ENCODE data around the gene PTPRK.

The PTPRK gene

GRCh38 chr6:127924031-127924430 lies 596.4 kb downstream of the PTPRK start:
- no peak for TF ChIP-seq CTBP1 (IDR thresholded peaks at IDR 0.05; ENCODE audit: borderline replicate concordance)
- no peak for TF ChIP-seq BHLHE40 (IDR thresholded peaks at IDR 0.05; ENCODE audit: borderline replicate concordance)
- TF ChIP-seq TARDBP (IDR thresholded peaks at IDR 0.05), result no peak
- TF ChIP-seq ZNF384 (IDR thresholded peaks at IDR 0.05), result no peak
- TF ChIP-seq FOXM1 (IDR thresholded peaks at IDR 0.05; ENCODE audit: borderline replicate concordance), result no peak
- TF ChIP-seq HDGF (IDR thresholded peaks at IDR 0.05; ENCODE audit: borderline replicate concordance), result no peak
- TF ChIP-seq FOXA1 (IDR thresholded peaks at IDR 0.05), result no peak
- no peak for TF ChIP-seq ARNT (IDR thresholded peaks at IDR 0.05)
- no peak for TF ChIP-seq LEF1 (IDR thresholded peaks at IDR 0.05; ENCODE audit: borderline replicate concordance)
- TF ChIP-seq NFRKB (IDR thresholded peaks at IDR 0.05), result no peak
- TF ChIP-seq, protein P1, sequence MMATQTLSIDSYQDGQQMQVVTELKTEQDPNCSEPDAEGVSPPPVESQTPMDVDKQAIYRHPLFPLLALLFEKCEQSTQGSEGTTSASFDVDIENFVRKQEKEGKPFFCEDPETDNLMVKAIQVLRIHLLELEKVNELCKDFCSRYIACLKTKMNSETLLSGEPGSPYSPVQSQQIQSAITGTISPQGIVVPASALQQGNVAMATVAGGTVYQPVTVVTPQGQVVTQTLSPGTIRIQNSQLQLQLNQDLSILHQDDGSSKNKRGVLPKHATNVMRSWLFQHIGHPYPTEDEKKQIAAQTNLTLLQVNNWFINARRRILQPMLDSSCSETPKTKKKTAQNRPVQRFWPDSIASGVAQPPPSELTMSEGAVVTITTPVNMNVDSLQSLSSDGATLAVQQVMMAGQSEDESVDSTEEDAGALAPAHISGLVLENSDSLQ (IDR thresholded peaks at IDR 0.05), result no peak
- no peak for TF ChIP-seq SUZ12 (IDR thresholded peaks at IDR 0.05)
- TF ChIP-seq SP1 (IDR thresholded peaks at IDR 0.05), result no peak
- TF ChIP-seq ELF4 (IDR thresholded peaks at IDR 0.05), result no peak
- TF ChIP-seq L3MBTL2 (conservative IDR thresholded peaks at IDR 0.05), result no peak
- TF ChIP-seq FOXK2 (IDR thresholded peaks at IDR 0.05), result no peak
- POLR2A ChIA-PET, result no interaction called here
- CTCF ChIA-PET, result no interaction called here
- DNase-seq (ENCODE audit: extremely low spot score), result no peak

- DNase-seq (ENCODE audit: extremely low spot score), result no peak
- CTCF ChIA-PET, result no interaction called here
- POLR2A ChIA-PET, result no interaction called here
These were observed 597.3 kb downstream of the PTPRK start for GRCh38 chr6:127923135-127923534.

GRCh38 chr6:127921982-127922381 lies 598.4 kb downstream of the PTPRK start:
- CTCF ChIA-PET, result no interaction called here
- TF ChIP-seq SUZ12 (IDR thresholded peaks at IDR 0.05) (no peak), HDGF (IDR thresholded peaks at IDR 0.05; ENCODE audit: borderline replicate concordance) (no peak), CTBP1 (IDR thresholded peaks at IDR 0.05; ENCODE audit: borderline replicate concordance) (no peak), TARDBP (IDR thresholded peaks at IDR 0.05) (no peak), FOXK2 (IDR thresholded peaks at IDR 0.05) (no peak), ELF4 (IDR thresholded peaks at IDR 0.05) (no peak), NFRKB (IDR thresholded peaks at IDR 0.05) (no peak), BHLHE40 (IDR thresholded peaks at IDR 0.05; ENCODE audit: borderline replicate concordance) (no peak), FOXM1 (IDR thresholded peaks at IDR 0.05; ENCODE audit: borderline replicate concordance) (no peak), ZNF384 (IDR thresholded peaks at IDR 0.05) (no peak), FOXA1 (IDR thresholded peaks at IDR 0.05) (no peak), ARNT (IDR thresholded peaks at IDR 0.05) (no peak), L3MBTL2 (conservative IDR thresholded peaks at IDR 0.05) (no peak)
- POLR2A ChIA-PET, result no interaction called here
- DNase-seq (ENCODE audit: extremely low spot score), result no peak

More at GRCh38 chr6:127923135-127923534, 597.3 kb downstream of the PTPRK start:
- TF ChIP-seq, protein P1 (IDR thresholded peaks at IDR 0.05), result no peak
- no peak for TF ChIP-seq NFRKB (IDR thresholded peaks at IDR 0.05)
- TF ChIP-seq ARNT (IDR thresholded peaks at IDR 0.05), result no peak
- no peak for TF ChIP-seq ELF4 (IDR thresholded peaks at IDR 0.05)
- no peak for TF ChIP-seq CTBP1 (IDR thresholded peaks at IDR 0.05; ENCODE audit: borderline replicate concordance)
- no peak for TF ChIP-seq FOXA1 (IDR thresholded peaks at IDR 0.05)
- TF ChIP-seq BHLHE40 (IDR thresholded peaks at IDR 0.05; ENCODE audit: borderline replicate concordance), result no peak
- TF ChIP-seq HDGF (IDR thresholded peaks at IDR 0.05; ENCODE audit: borderline replicate concordance), result no peak
- no peak for TF ChIP-seq FOXK2 (IDR thresholded peaks at IDR 0.05)
- no peak for TF ChIP-seq FOXM1 (IDR thresholded peaks at IDR 0.05; ENCODE audit: borderline replicate concordance)
- no peak for TF ChIP-seq LEF1 (IDR thresholded peaks at IDR 0.05; ENCODE audit: borderline replicate concordance)
- no peak for TF ChIP-seq SP1 (IDR thresholded peaks at IDR 0.05)
- no peak for TF ChIP-seq L3MBTL2 (conservative IDR thresholded peaks at IDR 0.05)
- no peak for TF ChIP-seq TARDBP (IDR thresholded peaks at IDR 0.05)
- no peak for TF ChIP-seq SUZ12 (IDR thresholded peaks at IDR 0.05)
- TF ChIP-seq ZNF384 (IDR thresholded peaks at IDR 0.05), result no peak

DNA sequence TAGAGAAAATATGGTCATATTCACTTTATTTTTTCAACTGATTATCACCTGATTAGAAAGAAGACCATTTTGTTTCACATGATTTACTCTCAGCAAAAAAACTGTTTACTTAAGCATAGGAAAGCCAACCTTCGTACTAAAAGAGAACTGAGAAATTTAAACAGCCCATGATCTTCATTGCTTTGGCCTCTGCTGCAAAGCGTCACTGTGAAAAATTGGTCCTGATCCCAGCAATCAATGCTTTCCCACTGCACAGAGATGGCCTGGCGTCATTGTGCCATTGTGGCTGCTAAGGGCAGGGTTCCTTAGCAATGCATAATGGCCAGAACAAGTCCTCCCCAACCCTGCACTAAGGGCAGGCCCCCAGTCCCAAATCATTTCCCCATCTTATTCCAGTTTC lies 599.6 kb downstream of the PTPRK start:
- CTCF ChIA-PET, result no interaction called here
- DNase-seq (ENCODE audit: extremely low spot score), result no peak
- POLR2A ChIA-PET, result no interaction called here
- TF ChIP-seq SP1 (IDR thresholded peaks at IDR 0.05) (no peak), FOXA1 (IDR thresholded peaks at IDR 0.05) (no peak), LEF1 (IDR thresholded peaks at IDR 0.05; ENCODE audit: borderline replicate concordance) (no peak), ZNF384 (IDR thresholded peaks at IDR 0.05) (no peak), BHLHE40 (IDR thresholded peaks at IDR 0.05; ENCODE audit: borderline replicate concordance) (no peak), L3MBTL2 (conservative IDR thresholded peaks at IDR 0.05) (no peak), SUZ12 (IDR thresholded peaks at IDR 0.05) (no peak), ELF4 (IDR thresholded peaks at IDR 0.05) (no peak), TARDBP (IDR thresholded peaks at IDR 0.05) (no peak), ARNT (IDR thresholded peaks at IDR 0.05) (no peak), FOXK2 (IDR thresholded peaks at IDR 0.05) (no peak), CTBP1 (IDR thresholded peaks at IDR 0.05; ENCODE audit: borderline replicate concordance) (no peak)

All from HEK293T (cell line).